Measurements from ENCODE around the gene PDE4D. TPM values are rescaled to one million over a fixed set of nuclear protein-coding genes. Genes with fewer than 3 reads are reported as not detected.
"Not testable (repeated sequence)": the region's sequence is repeated elsewhere in the genome, so short reads cannot be mapped to it uniquely, and the experiment has no call there.

Gene PDE4D
- total RNA-seq, 1 donor from 2014 or later = 6.8 TPM

GRCh38 chr5:58999804-59000203, 893.7 kb downstream of the PDE4D start:
- no peak for TF ChIP-seq CTCF (IDR thresholded peaks at IDR 0.05; ENCODE audit: insufficient read depth, low read length, severe bottlenecking)
- DNase-seq (ENCODE audit: low read depth) (no peak), FAIRE-seq (no peak)
- H3K27me3 ChIP-seq (ENCODE audit: control insufficient read depth, insufficient read depth, low read length) = no peaks in the 10 kb centered on the region
- no peak overlapping the region for H3K4me3 ChIP-seq (ENCODE audit: low read depth, low read length)
- H3K36me3 ChIP-seq (ENCODE audit: control insufficient read depth, insufficient read depth, low read length) = no peaks in the 10 kb centered on the region

GRCh38 chr5:58998544-58998943, 895.0 kb downstream of the PDE4D start:
- Histone ChIP-seq H3K4me3 (ENCODE audit: low read depth, low read length) (no peak overlapping the region), H3K36me3 (ENCODE audit: control insufficient read depth, insufficient read depth, low read length) (no peaks in the 10 kb centered on the region), H3K27me3 (ENCODE audit: control insufficient read depth, insufficient read depth, low read length) (no peaks in the 10 kb centered on the region)
- TF ChIP-seq CTCF (IDR thresholded peaks at IDR 0.05; ENCODE audit: insufficient read depth, low read length, severe bottlenecking) = no peak
- FAIRE-seq (no peak), DNase-seq (ENCODE audit: low read depth) (no peak)

- not testable (repeated sequence) for DNase-seq (ENCODE audit: low read depth); H3K4me3 ChIP-seq (ENCODE audit: low read depth, low read length); FAIRE-seq
Measured at GRCh38 chr5:58995779-58996178, 897.7 kb downstream of the PDE4D start.

GRCh38 chr5:58993461-58993860, 900.1 kb downstream of the PDE4D start:
- FAIRE-seq (no peak), DNase-seq (ENCODE audit: low read depth) (no peak)
- TF ChIP-seq CTCF (IDR thresholded peaks at IDR 0.05; ENCODE audit: insufficient read depth, low read length, severe bottlenecking) = no peak
- Histone ChIP-seq H3K4me3 (ENCODE audit: low read depth, low read length) (no peak overlapping the region), H3K36me3 (ENCODE audit: control insufficient read depth, insufficient read depth, low read length) (no peaks in the 10 kb centered on the region), H3K27me3 (ENCODE audit: control insufficient read depth, insufficient read depth, low read length) (no peaks in the 10 kb centered on the region)

More at GRCh38 chr5:58995779-58996178, 897.7 kb downstream of the PDE4D start:
- not testable (repeated sequence) for H3K36me3 ChIP-seq (ENCODE audit: control insufficient read depth, insufficient read depth, low read length); H3K27me3 ChIP-seq (ENCODE audit: control insufficient read depth, insufficient read depth, low read length)

GRCh38 chr5:58988938-58989337, 904.6 kb downstream of the PDE4D start:
- H3K27me3 ChIP-seq (ENCODE audit: control insufficient read depth, insufficient read depth, low read length) = no peaks in the 10 kb centered on the region
- TF ChIP-seq CTCF (IDR thresholded peaks at IDR 0.05; ENCODE audit: insufficient read depth, low read length, severe bottlenecking) = no peak
- DNase-seq (ENCODE audit: low read depth) (no peak), FAIRE-seq (no peak)
- no peaks in the 10 kb centered on the region for H3K36me3 ChIP-seq (ENCODE audit: control insufficient read depth, insufficient read depth, low read length)
- no peak overlapping the region for H3K4me3 ChIP-seq (ENCODE audit: low read depth, low read length)

GRCh38 chr5:58987193-58987592, 906.3 kb downstream of the PDE4D start:
- FAIRE-seq = no peak
- Histone ChIP-seq H3K36me3 (ENCODE audit: control insufficient read depth, insufficient read depth, low read length) (no peaks in the 10 kb centered on the region), H3K27me3 (ENCODE audit: control insufficient read depth, insufficient read depth, low read length) (no peaks in the 10 kb centered on the region), H3K4me3 (ENCODE audit: low read depth, low read length) (no peak overlapping the region)
- peak; percentile 18 for DNase-seq (ENCODE audit: low read depth)
- TF ChIP-seq CTCF (IDR thresholded peaks at IDR 0.05; ENCODE audit: insufficient read depth, low read length, severe bottlenecking) = no peak

Data from bronchial epithelial cell (primary cell).